A549 (cell line): ENCODE results near the gene ROR2.

Experiments used
- CBX8 ChIP-seq: fragments of 200-600 bp; sonication (generic); IDR thresholded peaks from 2 replicates; pipeline ENCODE4 v1.6.1; 2016
- CEBPB ChIP-seq, 2 experiments: fragments of >200 bp in 1 of 2; sonication (Bioruptor Twin) in 1 of 2; formaldehyde crosslinking in 1 of 2; IDR thresholded peaks; 2 replicates each; pipeline ENCODE4 v1.6.1; 2012 to 2016
- CTCF ChIP-seq: fragments of >200 bp; sonication (Bioruptor Twin); formaldehyde crosslinking; IDR thresholded peaks from 3 replicates; pipeline ENCODE4 v1.5.1; 2016
- EP300 ChIP-seq, 2 experiments: fragments of >200 bp; sonication (Bioruptor Twin); formaldehyde crosslinking; IDR thresholded peaks; 2 replicates in 1 of 2; 3 replicates in 1 of 2; pipeline ENCODE4 v1.6.1; 2016 to 2017
- HDAC2 ChIP-seq: fragments of 200-600 bp; sonication (generic); IDR thresholded peaks from 2 replicates; pipeline ENCODE4 v1.6.1; 2016
- JUN ChIP-seq, 2 experiments: fragments of >200 bp; sonication (Bioruptor Twin); formaldehyde crosslinking; IDR thresholded peaks; 2 replicates in 1 of 2; 3 replicates in 1 of 2; pipeline ENCODE4 v1.6.1; 2016 to 2017
- MAZ ChIP-seq: fragments of 150-350 bp; IDR thresholded peaks from 2 replicates; pipeline ENCODE4 v1.6.1; 2014; ENCODE audit warnings: antibody characterized with exemption, low read depth, low read length, borderline replicate concordance
- POLR2A ChIP-seq: IDR thresholded peaks from 2 replicates; pipeline ENCODE4 v1.6.1; 2012; ENCODE audit warnings: mild to moderate bottlenecking, low read length
- RAD21 ChIP-seq, 2 experiments: fragments of >200 bp in 1 of 2; sonication (Bioruptor Twin) in 1 of 2; formaldehyde crosslinking in 1 of 2; IDR thresholded peaks in 1 of 2; conservative IDR thresholded peaks in 1 of 2; 2 replicates in 1 of 2; 3 replicates in 1 of 2; pipeline ENCODE4 v1.6.1; 2012 to 2018; ENCODE audit warnings: inconsistent platforms in 1 of 2
- REST ChIP-seq: fragments of 200-600 bp; sonication (generic); IDR thresholded peaks from 2 replicates; pipeline ENCODE4 v1.6.1; 2016; ENCODE audit warnings: antibody characterized with exemption, mild to moderate bottlenecking, moderate library complexity
- SMC3 ChIP-seq: fragments of >200 bp; sonication (Bioruptor Twin); formaldehyde crosslinking; IDR thresholded peaks from 3 replicates; pipeline ENCODE4 v1.6.1; 2018; ENCODE audit warnings: inconsistent platforms

GRCh38 chr9:91811024-91811909 is 138.8 kb downstream of the ROR2 start:
- no peak for TF ChIP-seq SMC3
- no peak for TF ChIP-seq REST
- TF ChIP-seq JUN (IDR thresholded peaks at IDR 0.05): no peak
- no peak for TF ChIP-seq CTCF
- TF ChIP-seq EP300 (IDR thresholded peaks at IDR 0.05): no peak
- TF ChIP-seq RAD21 (conservative IDR thresholded peaks at IDR 0.05 in 1 of 2, IDR thresholded peaks at IDR 0.05 in 1 of 2): no peak
- TF ChIP-seq POLR2A: no peak
- no peak for TF ChIP-seq HDAC2
- TF ChIP-seq CEBPB (IDR thresholded peaks at IDR 0.05): no peak
- no peak for TF ChIP-seq CBX8
- TF ChIP-seq MAZ: no peak
